IMR-90 (cell line): ENCODE measurements around the gene NFIX. TPM values are rescaled to one million over a fixed set of nuclear protein-coding genes. Genes with fewer than 3 reads are reported as not detected.

Source experiments
- ATAC-seq: fragments of 200-7000 bp; cut with Tn5 transposase; 2 replicates; pipeline ENCODE4 v1.9.1; 2020; ENCODE audit warnings: low read depth, mild to moderate bottlenecking, moderate library complexity
- BruUV-seq: library from RNA; stranded (reverse); fragments of 400-500 nt; replicated peaks from 2 replicates; lab custom pipeline; 2021; lab: Mats Ljungman, UMichigan
- CTCF ChIA-PET: fragments of 300-600 bp; formaldehyde crosslinking; extraction: SDS; loops from one replicate; lab custom pipeline; 2021; ENCODE audit warnings: antibody characterized with exemption; lab: Yijun Ruan, JAX
- POLR2A ChIA-PET: fragments of 300-600 bp; sonication (Branson Sonifier 250); formaldehyde crosslinking; loops from one replicate; lab custom pipeline; 2022; ENCODE audit warnings: antibody characterized with exemption; ENCODE audit not compliant: unreplicated experiment; lab: Charles Lee
- DNase-seq: peaks from one replicate; pipeline ENCODE4 v3.0.0; 2013
- H2AFZ ChIP-seq: replicated peaks from 2 replicates; pipeline ENCODE3; 2013; ENCODE audit warnings: low read length, mild to moderate bottlenecking; ENCODE audit not compliant: poor library complexity
- H2AK5ac ChIP-seq: 2 replicates; pipeline ENCODE4 v1.6.1; 2013; ENCODE audit warnings: low read depth, low read length, inconsistent platforms
- H2AK9ac ChIP-seq: replicated peaks from 2 replicates; pipeline ENCODE3; 2013; ENCODE audit warnings: mild to moderate bottlenecking, low read depth, low read length, moderate library complexity; ENCODE audit not compliant: poor library complexity
- H2BK120ac ChIP-seq: 2 replicates; pipeline ENCODE4 v1.6.1; 2013; ENCODE audit warnings: low read depth, low read length, inconsistent platforms
- H2BK15ac ChIP-seq: 3 replicates; pipeline ENCODE4 v1.6.1; 2013; ENCODE audit warnings: low read depth, low read length, inconsistent platforms
- H2BK20ac ChIP-seq: 2 replicates; pipeline ENCODE4 v1.6.1; 2013; ENCODE audit warnings: low read depth, mild to moderate bottlenecking, inconsistent platforms, low read length, moderate library complexity
- H2BK5ac ChIP-seq: 2 replicates; pipeline ENCODE4 v1.6.1; 2013; ENCODE audit warnings: mild to moderate bottlenecking, low read depth, low read length, inconsistent platforms; ENCODE audit not compliant: poor library complexity, severe bottlenecking
- H3K14ac ChIP-seq: replicated peaks from 2 replicates; pipeline ENCODE4 v1.6.1; 2013; ENCODE audit warnings: low read depth, low read length, inconsistent platforms
- H3K18ac ChIP-seq: 2 replicates; pipeline ENCODE4 v1.6.1; 2013; ENCODE audit warnings: low read depth, low read length, control low read depth
- H3K23ac ChIP-seq: 2 replicates; pipeline ENCODE4 v1.6.1; 2013; ENCODE audit warnings: low read depth, low read length, inconsistent platforms
- H3K27ac ChIP-seq: 2 replicates; pipeline ENCODE4 v1.5.1; 2013; ENCODE audit warnings: mild to moderate bottlenecking, control low read depth, low read length; ENCODE audit not compliant: insufficient read depth
- H3K27me3 ChIP-seq: 2 replicates; pipeline ENCODE4 v1.6.1; 2013; ENCODE audit warnings: low read length; ENCODE audit not compliant: control insufficient read depth, insufficient read depth
- H3K36me3 ChIP-seq: 2 replicates; pipeline ENCODE4 v1.6.1; 2013; ENCODE audit warnings: low read length, mixed read lengths; ENCODE audit not compliant: control insufficient read depth, insufficient read depth
- H3K4ac ChIP-seq: 2 replicates; pipeline ENCODE4 v1.6.1; 2013; ENCODE audit warnings: low read depth, low read length, inconsistent platforms
- H3K4me1 ChIP-seq: 2 replicates; pipeline ENCODE4 v1.6.1; 2013; ENCODE audit warnings: low read length, mixed read lengths; ENCODE audit not compliant: control insufficient read depth, insufficient read depth
- H3K4me2 ChIP-seq: 2 replicates; pipeline ENCODE4 v1.6.1; 2013; ENCODE audit warnings: low read depth, mild to moderate bottlenecking, control low read depth, low read length, moderate library complexity
- H3K4me3 ChIP-seq: 2 replicates; pipeline ENCODE4 v1.5.1; 2013; ENCODE audit warnings: low read depth, mild to moderate bottlenecking, control low read depth, low read length, moderate library complexity; ENCODE audit not compliant: insufficient read depth
- H3K56ac ChIP-seq: 2 replicates; pipeline ENCODE4 v1.6.1; 2013; ENCODE audit warnings: low read length, inconsistent platforms; ENCODE audit not compliant: insufficient read depth; ENCODE audit errors: extremely low read depth
- H3K79me1 ChIP-seq, 2 experiments: 2 replicates each; pipeline ENCODE4 v1.6.1; 2013; ENCODE audit warnings: low read length in 2 of 2, inconsistent platforms in 1 of 2, low read depth in 1 of 2
- H3K9ac ChIP-seq: 2 replicates; pipeline ENCODE4 v1.6.1; 2013; ENCODE audit warnings: low read depth, low read length, control low read depth
- H3K9me1 ChIP-seq: 2 replicates; pipeline ENCODE4 v1.6.1; 2013; ENCODE audit warnings: low read length, inconsistent platforms; ENCODE audit not compliant: insufficient read depth
- H3K9me3 ChIP-seq: 2 replicates; pipeline ENCODE4 v1.6.1; 2013; ENCODE audit warnings: low read length; ENCODE audit not compliant: control insufficient read depth, insufficient read depth
- H4K20me1 ChIP-seq: 2 replicates; pipeline ENCODE4 v1.6.1; 2013; ENCODE audit warnings: low read length, inconsistent platforms; ENCODE audit not compliant: insufficient read depth
- H4K5ac ChIP-seq: 2 replicates; pipeline ENCODE4 v1.6.1; 2013; ENCODE audit warnings: mild to moderate bottlenecking, low read depth, low read length, control low read depth
- H4K8ac ChIP-seq, 2 experiments: 2 replicates each; pipeline ENCODE4 v1.6.1; 2013; ENCODE audit warnings: low read depth in 2 of 2, low read length in 2 of 2, control low read depth in 1 of 2, inconsistent platforms in 1 of 2
- H4K91ac ChIP-seq: 2 replicates; pipeline ENCODE4 v1.6.1; 2013; ENCODE audit warnings: low read depth, low read length, inconsistent platforms; ENCODE audit not compliant: insufficient read depth
- CEBPB ChIP-seq: IDR thresholded peaks from 2 replicates; pipeline ENCODE4 v1.6.1; 2012; ENCODE audit warnings: low read depth, low read length, improper control_type of control experiment
- POLR2A ChIP-seq: IDR thresholded peaks from 2 replicates; pipeline ENCODE4 v1.6.1; 2012; ENCODE audit warnings: mild to moderate bottlenecking, low read depth, low read length
- RCOR1 ChIP-seq: IDR thresholded peaks from 2 replicates; pipeline ENCODE4 v1.6.1; 2012; ENCODE audit warnings: mild to moderate bottlenecking, low read length, improper control_type of control experiment; ENCODE audit not compliant: insufficient replicate concordance
- SMC3 ChIP-seq: fragments of 150-350 bp; IDR thresholded peaks from 2 replicates; pipeline ENCODE4 v1.6.1; 2016; ENCODE audit warnings: low read depth, mild to moderate bottlenecking, antibody characterized with exemption, low read length, moderate library complexity
- WGBS, 2 experiments: methylation state at CpG; one replicate each; pipeline versions ENCODE4 v1.1.5 to v1.1.7; 2013; ENCODE audit warnings: missing lambda C conversion rate in 2 of 2; ENCODE audit not compliant: insufficient read length in 1 of 2; ENCODE audit errors: extremely low coverage in 2 of 2; 5-methylcytosine and 5-hydroxymethylcytosine counted together
- dilution Hi-C: fragments of 300-500 bp; cut with HindIII; formaldehyde crosslinking; loops from one replicate; pipeline ENCODE4 v1.14.3; 2018; ENCODE audit warnings: low sequenced_read_pairs; ENCODE audit not compliant: unreplicated experiment
- in situ Hi-C: fragments of 300-500 bp; cut with MboI; formaldehyde crosslinking; loops from 3 replicates; pipeline ENCODE4 v1.14.3; 2019; ENCODE audit warnings: low sequenced_read_pairs, inconsistent platforms, mixed read lengths
- intact Hi-C: fragments of 100-400 bp; cut with micrococcal nuclease; formaldehyde crosslinking; loops from 2 replicates; pipeline ENCODE4 v1.10.0; 2022
- polyA plus RNA-seq, 3 experiments: library from polyadenylated mRNA; depleted of rRNA; stranded (reverse); fragments of >200 nt; gene quantifications; 2 replicates each; pipeline ENCODE4 v1.2.3, GENCODE V29; 2012; ENCODE audit warnings: low replicate concordance in 1 of 3
- total RNA-seq: library from RNA; depleted of rRNA; stranded (reverse); fragments of >200 nt; gene quantifications from 2 replicates; pipeline ENCODE4 v1.2.3, GENCODE V29; 2012

Gene NFIX
- total and polyA plus RNA-seq, 2 of the 4 experiments (the other 2 are of a cell fraction): 10.2 to 47.7 TPM

GRCh38 chr19:13079542-13079986 lies 84.3 kb downstream of the NFIX start:
- peak overlapping the region; percentile 0; the same call in 1 of the 2 replicates for H3K27ac ChIP-seq
- no peak overlapping the region for H3K9ac ChIP-seq
- in situ Hi-C loops (no loop called here), intact Hi-C loops (no loop called here), dilution Hi-C loops (no loop called here)
- H2AK9ac ChIP-seq: peak overlapping the region; percentile 96
- no TSS peak for BruUV-seq
- H3K23ac ChIP-seq: no peak overlapping the region
- H3K4ac ChIP-seq: peak overlapping the region; percentile 86
- H3K4me1 ChIP-seq: peaks cover 38% of the 10 kb centered on the region
- DNase-seq (peak; percentile 50), ATAC-seq (peak; percentile 49)
- 0 out of 2 replicates have a peak overlapping the region, but pooled peaks have one; percentile 60 for H3K14ac ChIP-seq
- peaks cover 52% of the 10 kb centered on the region for H3K36me3 ChIP-seq
- peaks cover 4% of the 10 kb centered on the region for H3K9me1 ChIP-seq
- no peak overlapping the region for H3K18ac ChIP-seq
- no peak overlapping the region for H4K91ac ChIP-seq
- no peak overlapping the region for H3K56ac ChIP-seq
- no peak overlapping the region for H4K5ac ChIP-seq
- H4K20me1 ChIP-seq: peaks cover 8% of the 10 kb centered on the region; the same call in 1 of the 2 replicates
- peak overlapping the region; percentile 18; the same call in 1 of the 2 replicates for H3K4me2 ChIP-seq
- H2BK5ac ChIP-seq: no peak overlapping the region
- H3K79me1 ChIP-seq: peaks cover 0 to 25% of the 10 kb centered on the region in 2 experiments; a peak in 2 of 4 replicates
- H2BK120ac ChIP-seq: peak overlapping the region; percentile 47
- H3K4me3 ChIP-seq: no peak overlapping the region
- no peaks in the 10 kb centered on the region for H3K9me3 ChIP-seq
- H4K8ac ChIP-seq: peak overlapping the region in 1 of 2 experiments; percentile 64; a peak in 2 of 4 replicates
- POLR2A ChIA-PET: no interaction called here
- H2BK20ac ChIP-seq: peak overlapping the region; percentile 33; the same call in 1 of the 2 replicates
- peak overlapping the region; percentile 77; the same call in 1 of the 2 replicates for H2AK5ac ChIP-seq
- CTCF ChIA-PET: interaction anchor here (0.9 to 1.7 kb wide), 3 partner anchors 18 to 114 kb away, joined by 3 to 6 read pairs (median 5); no protein-coding TSS in a partner anchor
- TF ChIP-seq CEBPB (no peak), POLR2A (no peak), RCOR1 (no peak), SMC3 (no peak)
- peak overlapping the region; percentile 2 for H2AFZ ChIP-seq
- 0 out of 3 replicates have a peak overlapping the region, but pooled peaks have one; percentile 32 for H2BK15ac ChIP-seq
- no peaks in the 10 kb centered on the region for H3K27me3 ChIP-seq
- 31% methylated on average over 7 of the region's 16 CpGs; no CpG with 5 or more reads in 1 of the 2 experiments for WGBS, 2 experiments
